H7 (cell line): ENCODE data around the gene SSC5D. TPM values are rescaled to one million over a fixed set of nuclear protein-coding genes. Genes with fewer than 3 reads are reported as not detected.

ENCODE experiments used
- DNase-seq: peaks from one replicate; pipeline ENCODE4 v3.0.0; 2012
- H3K27me3 ChIP-seq: 2 replicates; pipeline ENCODE4 v1.6.0; 2011; ENCODE audit warnings: mild to moderate bottlenecking, low read length; ENCODE audit not compliant: control insufficient read depth, insufficient read depth
- H3K36me3 ChIP-seq: replicated peaks from 2 replicates; pipeline ENCODE4 v1.5.1; 2011; ENCODE audit warnings: low read length; ENCODE audit not compliant: control insufficient read depth, insufficient read depth
- H3K4me3 ChIP-seq: 2 replicates; pipeline ENCODE4 v1.5.1; 2011; ENCODE audit warnings: low read depth, mild to moderate bottlenecking, control low read depth, low read length, moderate library complexity; ENCODE audit not compliant: insufficient read depth
- total RNA-seq: library from RNA; depleted of rRNA; stranded (reverse); fragments of >200 nt; shearing (Covaris generic); gene quantifications from 2 replicates; pipeline ENCODE4 v1.2.3, GENCODE V29; 2014

The SSC5D gene
- total RNA-seq, 1 experiment from 2014 or later = 0.87 TPM

DNA sequence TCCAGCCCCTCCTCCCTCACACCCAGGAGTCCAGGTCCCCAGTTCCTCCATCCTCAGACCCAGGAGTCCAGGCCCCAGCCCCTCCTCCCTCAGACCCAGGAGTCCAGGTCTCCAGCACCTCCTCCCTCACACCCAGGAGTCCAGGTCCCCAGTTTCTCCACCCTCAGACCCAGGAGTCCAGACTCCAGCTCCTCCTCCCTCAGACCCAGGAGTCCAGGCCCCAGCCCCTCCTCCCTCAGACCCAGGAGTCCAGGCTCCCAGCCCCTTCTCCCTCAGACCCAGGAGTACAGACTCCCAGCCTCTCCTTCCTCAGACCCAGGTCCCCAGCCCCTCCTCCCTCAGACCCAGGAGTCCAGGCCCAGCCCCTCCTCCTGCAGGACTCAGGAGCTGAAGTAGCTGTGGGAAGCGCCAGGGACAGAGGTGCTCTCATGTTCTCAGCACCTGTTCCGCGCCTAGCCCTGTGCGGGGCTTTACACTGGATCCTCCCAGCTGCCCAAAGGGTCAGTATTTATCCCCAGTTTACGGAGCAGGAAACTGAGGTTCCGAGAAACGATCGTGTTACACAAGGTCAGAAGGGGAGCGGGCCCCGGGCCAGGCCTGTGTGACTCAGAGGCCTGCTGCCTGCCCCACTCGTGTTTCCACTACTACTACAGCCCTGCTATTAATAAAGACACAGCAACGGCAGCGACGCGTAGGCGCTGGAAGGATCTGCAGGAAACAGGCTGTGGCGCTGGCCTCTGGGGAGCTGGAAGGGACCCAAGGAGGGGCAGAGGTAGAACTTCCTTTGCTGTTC, 58.8 kb downstream of the SSC5D start:
- Histone ChIP-seq H3K36me3 (no peaks in the 10 kb centered on the region), H3K4me3 (no peak overlapping the region), H3K27me3 (no peaks in the 10 kb centered on the region)
- DNase-seq = peak; percentile 65

DNA sequence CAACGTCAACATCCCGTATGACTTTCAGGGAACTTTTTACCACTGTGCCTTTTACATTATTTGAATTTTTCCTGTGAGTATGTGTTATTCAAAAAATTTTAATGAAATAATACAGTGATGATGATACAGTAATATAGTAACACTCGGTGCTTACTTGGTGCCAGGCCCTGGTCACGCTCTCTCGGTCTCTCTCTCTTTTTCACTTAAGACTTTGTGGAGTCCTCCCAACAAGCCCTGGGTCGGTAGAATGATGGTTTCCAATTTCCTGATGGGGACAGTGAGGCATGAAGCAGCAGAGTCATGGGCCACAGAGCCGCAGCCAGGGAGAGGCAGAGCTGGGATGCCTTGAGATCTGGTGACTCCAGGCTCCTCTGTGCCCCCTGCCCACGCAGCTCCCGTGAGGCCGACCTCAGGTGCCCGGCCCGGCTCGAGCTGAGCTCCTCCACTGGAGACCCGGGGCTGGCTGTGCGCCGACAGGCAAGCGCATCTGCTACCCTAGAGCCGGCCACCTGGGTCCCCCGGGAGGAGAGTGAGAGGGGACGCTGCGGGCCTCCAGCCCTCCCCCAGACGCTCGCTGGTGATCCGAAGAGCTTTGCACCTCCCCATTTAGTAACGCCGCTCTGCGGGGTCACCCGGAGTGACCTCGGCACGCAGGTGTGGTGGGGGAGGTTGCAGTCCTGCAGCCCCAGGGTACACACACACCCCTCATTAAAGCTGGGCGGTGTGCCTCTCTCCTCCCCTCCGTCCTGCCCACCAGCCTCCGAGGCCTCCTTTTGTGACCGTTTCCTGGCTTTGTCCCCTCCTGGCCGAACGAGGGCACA, 61.5 kb downstream of the SSC5D start:
- DNase-seq = peak; percentile 91
- Histone ChIP-seq H3K36me3 (no peaks in the 10 kb centered on the region), H3K4me3 (peak overlapping the region; percentile 52), H3K27me3 (no peaks in the 10 kb centered on the region)

DNA sequence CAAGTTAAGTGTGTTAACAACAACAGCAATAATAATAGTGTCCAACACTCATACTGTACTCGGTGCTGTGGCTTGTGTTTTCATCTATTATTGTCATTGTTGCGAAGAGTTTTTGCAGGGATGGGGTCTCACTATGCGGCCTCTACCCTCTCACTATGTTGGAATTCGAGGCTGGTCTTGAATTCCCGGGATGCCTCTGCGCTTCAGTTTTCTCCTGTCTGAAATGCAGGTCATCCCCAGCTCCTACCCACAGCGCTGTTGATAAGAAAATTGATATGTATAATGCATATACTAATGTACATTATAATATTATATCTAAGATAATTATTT, 62.0 kb downstream of the SSC5D start:
- no peaks in the 10 kb centered on the region for H3K36me3 ChIP-seq
- H3K27me3 ChIP-seq = no peaks in the 10 kb centered on the region
- H3K4me3 ChIP-seq = peak overlapping the region; percentile 52
- peak; percentile 65 for DNase-seq

DNA sequence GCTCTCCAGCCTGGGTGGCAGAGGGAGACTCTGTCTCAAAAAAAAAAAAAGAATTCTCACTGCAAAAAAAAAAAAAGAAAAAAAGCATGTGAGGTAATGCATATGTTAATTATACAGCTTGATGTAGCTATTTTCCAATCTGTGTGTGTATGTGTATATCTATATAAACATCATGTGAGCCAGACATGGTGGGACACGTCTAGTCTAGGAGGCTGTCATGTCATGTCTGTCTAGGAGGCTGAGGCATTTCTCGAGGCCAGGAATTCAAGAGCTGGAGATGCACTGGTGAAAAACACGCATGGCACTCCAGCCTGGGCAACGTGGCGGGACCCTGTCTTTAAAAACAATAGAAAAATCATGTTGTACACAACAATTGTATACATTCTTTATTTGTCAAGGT, 64.0 kb downstream of the SSC5D start:
- Histone ChIP-seq H3K36me3 (no peaks in the 10 kb centered on the region), H3K4me3 (no peak overlapping the region), H3K27me3 (no peaks in the 10 kb centered on the region)
- DNase-seq = peak; percentile 6

DNA sequence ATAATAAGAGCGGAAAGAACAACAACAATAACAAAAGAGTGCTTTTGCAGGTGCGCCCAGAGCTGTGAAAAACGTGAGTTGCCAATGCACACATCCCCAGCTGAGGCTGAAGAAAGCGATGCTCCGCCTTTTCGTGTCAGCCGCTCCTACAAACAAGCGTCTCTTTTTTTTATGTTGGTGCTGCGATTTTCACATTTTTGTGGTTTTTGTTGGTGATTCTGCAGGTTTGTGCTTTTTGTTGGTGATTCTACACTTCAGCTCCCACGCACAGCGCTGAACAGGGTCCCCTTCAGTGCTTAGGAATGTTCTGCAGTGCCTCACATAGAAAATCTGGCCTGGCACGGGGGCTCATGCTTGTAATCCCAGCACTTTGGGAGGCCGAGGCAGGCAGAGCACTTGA, 64.4 kb downstream of the SSC5D start:
- peak; percentile 45 for DNase-seq
- no peaks in the 10 kb centered on the region for H3K36me3 ChIP-seq
- no peaks in the 10 kb centered on the region for H3K27me3 ChIP-seq
- H3K4me3 ChIP-seq = no peak overlapping the region

DNA sequence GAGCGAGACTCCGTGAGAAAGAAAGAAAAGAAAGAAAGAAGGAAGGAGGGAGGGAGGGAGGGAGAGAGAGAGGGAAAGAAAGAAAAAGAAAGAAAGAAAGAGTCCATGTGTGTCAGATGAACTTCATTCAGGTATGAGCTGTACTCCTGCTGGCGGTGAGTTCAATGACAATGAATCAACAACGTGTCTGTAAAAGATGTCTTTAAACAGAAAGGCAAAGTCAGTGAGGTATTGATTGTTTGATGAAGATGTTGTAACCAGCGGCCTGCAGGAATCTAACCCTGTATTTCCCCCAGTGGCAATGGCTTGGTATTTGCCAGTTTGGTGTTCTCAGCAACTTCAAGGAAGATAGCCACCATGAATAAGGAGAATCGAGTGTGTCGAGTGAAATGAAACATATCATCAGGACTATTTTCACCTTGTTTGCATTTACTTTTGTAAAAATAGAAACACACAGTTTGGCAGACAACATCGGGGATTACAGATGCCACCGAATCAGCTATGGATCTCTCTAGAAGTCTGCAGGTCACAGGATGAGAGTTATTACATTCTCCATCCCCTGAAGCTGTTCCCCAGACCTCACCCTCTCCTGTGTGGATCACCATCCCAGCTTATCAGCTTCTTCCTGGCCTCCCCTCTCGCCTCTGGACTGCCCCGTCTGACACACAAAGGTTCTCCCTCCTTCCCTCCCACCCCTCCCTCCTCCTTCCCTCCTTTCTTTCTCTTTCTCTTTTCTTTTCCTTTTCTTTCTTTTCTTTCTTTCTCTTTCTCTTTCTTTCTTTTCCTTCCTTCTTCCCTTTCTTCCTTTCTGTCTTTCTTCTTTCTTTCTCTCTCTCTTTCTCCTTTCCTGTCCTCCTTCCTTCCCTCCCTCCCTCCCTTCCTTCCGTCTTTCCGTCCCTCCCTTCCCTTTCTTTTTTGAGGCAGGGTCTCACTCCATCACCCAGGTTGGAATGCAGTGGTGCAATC, 65.3 kb downstream of the SSC5D start:
- peak; percentile 39 for DNase-seq
- Histone ChIP-seq H3K4me3 (no peak overlapping the region), H3K36me3 (no peaks in the 10 kb centered on the region), H3K27me3 (no peaks in the 10 kb centered on the region)

DNA sequence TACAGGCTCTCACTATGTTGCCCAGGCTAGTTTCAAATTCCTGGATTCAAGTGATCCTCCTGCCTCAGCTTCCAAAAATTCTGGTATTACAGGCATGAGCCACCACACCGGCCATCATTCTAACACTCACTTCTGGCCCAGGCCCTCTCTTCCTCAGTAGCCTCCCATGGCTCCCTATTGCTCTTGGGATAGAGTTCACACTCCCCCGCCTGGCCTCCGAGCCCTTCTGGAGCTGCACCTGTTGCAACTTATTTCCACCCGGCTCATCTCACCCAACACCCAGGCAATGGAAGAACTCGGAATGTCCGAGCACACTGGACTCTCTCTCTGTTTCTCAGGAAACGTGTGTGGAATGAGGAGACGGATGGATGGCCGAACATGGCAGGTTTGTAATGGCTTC, 66.1 kb downstream of the SSC5D start:
- no peaks in the 10 kb centered on the region for H3K36me3 ChIP-seq
- peak; percentile 6 for DNase-seq
- no peaks in the 10 kb centered on the region for H3K27me3 ChIP-seq
- no peak overlapping the region for H3K4me3 ChIP-seq

DNA sequence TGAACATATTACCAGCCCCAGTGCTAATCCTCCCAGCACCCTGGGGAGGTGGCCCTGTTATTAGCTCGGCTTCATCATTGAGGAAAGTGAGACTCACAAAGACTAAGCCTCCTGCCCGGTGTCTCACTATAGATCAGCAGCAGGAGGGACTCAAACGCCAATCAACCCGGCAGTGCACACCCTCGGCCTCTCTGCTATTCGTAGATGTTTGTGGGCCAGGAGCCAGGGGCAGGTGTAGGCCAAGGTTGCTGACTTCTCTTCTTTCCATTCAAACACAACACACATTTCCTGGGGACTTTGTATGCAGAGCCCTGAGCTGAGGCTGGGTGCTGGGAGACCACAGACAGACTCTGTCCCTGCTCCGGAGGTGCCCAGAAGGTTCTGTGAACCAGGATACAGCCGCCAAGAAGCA, 66.5 kb downstream of the SSC5D start:
- no peaks in the 10 kb centered on the region for H3K36me3 ChIP-seq
- H3K4me3 ChIP-seq = no peak overlapping the region
- H3K27me3 ChIP-seq = no peaks in the 10 kb centered on the region; the same call in 1 of the 2 replicates
- peak; percentile 31 for DNase-seq

DNA sequence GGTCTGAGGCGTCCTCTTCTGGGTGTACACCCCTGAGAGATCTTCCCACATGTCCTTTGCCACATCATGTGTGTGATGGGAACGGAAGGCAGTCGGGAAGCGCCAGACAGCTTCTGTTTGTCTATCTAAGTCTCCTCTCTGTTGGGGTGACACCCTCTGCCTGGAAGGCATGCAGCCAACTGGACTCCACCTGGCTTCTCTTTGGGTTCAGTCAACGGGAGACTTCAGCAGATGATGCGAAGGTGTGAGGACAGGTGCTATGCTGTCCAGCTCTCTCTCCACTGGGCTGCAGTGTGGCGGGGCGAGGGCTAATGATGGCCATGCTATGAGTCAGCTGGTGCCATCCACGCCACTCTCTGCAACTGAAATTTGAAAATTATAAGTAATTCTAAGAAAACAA, 71.4 kb downstream of the SSC5D start:
- DNase-seq = no peak
- no peak overlapping the region for H3K4me3 ChIP-seq
- no peaks in the 10 kb centered on the region; the same call in 1 of the 2 replicates for H3K27me3 ChIP-seq

DNA sequence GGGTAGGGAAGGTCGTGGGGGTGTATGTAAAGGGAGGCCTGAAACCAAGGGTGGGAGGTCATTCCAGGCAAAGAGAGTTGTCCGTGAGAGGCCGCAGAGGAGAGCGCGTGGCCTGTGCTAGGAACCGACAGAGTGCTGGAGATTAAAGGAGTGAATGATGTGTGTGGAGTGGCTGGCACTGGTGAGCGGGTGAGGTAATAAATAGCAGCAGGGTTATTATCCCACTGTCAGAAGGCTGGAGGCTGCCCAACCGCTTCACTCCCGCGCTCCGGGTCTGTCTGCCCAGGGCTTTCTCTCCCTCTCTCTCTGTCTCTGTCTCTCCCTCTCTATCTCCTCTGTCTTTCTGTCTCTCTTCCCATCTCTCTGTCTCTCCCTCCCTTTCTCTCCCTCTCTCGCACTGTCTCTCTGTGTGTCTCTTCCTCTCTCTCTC, 75.0 kb downstream of the SSC5D start:
- peak; percentile 14 for DNase-seq
- H3K4me3 ChIP-seq = no peak overlapping the region
- no peaks in the 10 kb centered on the region; the same call in 1 of the 2 replicates for H3K27me3 ChIP-seq
- no peaks in the 10 kb centered on the region for H3K36me3 ChIP-seq

More for the DNA sequence above, 71.4 kb downstream of the SSC5D start:
- no peaks in the 10 kb centered on the region for H3K36me3 ChIP-seq

DNA sequence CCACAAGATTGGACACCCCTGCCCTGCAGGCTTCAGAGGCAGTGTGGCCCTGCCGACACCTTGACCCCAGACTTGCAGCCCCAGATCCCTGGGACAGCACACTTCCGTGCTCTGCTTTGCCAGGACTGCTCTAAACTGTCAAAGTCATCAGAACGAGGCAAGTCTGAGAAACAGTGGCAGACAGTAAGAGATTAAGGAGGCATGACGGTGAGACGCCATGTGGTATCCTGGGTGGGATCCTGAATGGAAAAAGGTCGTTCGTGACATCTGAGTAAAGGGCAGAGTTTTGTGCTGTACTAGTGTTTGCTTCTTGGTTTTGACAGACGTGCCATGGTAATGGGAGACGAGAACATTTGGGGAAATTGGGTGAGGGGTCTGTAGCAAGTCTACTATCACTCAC, 78.6 kb downstream of the SSC5D start:
- peak; percentile 13 for DNase-seq
- Histone ChIP-seq H3K27me3 (no peaks in the 10 kb centered on the region), H3K36me3 (no peaks in the 10 kb centered on the region), H3K4me3 (no peak overlapping the region)

DNA sequence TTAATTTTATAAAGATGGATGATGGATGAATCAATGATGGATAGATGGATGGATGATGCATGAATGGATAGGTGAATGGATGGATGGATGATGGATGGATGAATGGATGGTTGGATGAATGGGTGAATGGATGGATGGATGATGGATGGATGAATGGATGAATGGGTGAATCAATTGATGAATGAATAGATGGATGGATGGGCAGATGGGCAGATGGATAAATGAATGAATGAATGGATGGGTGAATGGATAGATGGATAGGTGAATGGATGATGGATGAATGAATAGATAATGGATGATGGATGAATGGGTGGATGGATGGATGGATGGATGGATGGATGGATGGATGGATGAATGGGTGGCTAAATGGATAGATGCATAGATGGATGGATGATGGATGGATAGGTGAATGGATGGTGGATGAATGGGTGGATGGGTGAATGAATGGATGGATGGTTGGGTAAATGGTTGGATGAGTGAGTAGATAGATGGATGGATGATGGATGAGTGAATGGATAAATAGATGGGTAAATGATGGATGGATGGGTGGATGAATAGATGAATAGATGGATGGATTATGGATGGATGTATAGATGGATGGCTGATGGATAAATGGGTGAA, 79.6 kb downstream of the SSC5D start:
- no peak overlapping the region for H3K4me3 ChIP-seq
- DNase-seq = no peak
- H3K27me3 ChIP-seq = no peaks in the 10 kb centered on the region
- no peaks in the 10 kb centered on the region for H3K36me3 ChIP-seq
